ENCODE results near the gene TTBK1. TPM values are rescaled to one million over a fixed set of nuclear protein-coding genes. Genes with fewer than 3 reads are reported as not detected.

Gene TTBK1
- total RNA-seq, 2 experiments from 2014 or later, result not detected

DNA sequence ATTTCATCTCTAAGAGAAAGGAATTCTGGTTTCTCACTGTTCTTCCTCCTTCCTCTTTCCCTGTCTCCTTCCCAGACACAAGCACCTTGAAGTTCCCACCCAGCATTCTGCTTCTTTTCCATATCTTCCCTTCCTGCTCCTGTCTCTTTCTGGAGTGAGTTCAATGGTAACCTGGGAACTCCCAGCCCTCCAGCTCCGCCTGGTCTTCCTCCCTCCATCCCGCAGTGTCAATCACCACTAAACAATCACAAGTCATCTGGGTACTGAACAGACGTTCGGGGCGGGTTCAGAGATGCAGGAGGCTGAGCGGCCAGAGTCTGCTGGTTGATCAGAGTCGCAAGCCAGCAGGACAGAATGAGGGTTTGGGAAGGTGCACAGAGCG is 7.7 kb downstream of the TTBK1 start:
- POLR2A ChIA-PET, result no interaction called here
- ATAC-seq (ENCODE audit: low read depth), result no peak
- H3K4me3 Mint-ChIP-seq, result no peak overlapping the region
- no peaks in the 10 kb centered on the region for H3K36me3 Mint-ChIP-seq
- no peak overlapping the region for H3K27ac Mint-ChIP-seq
- no peak for DNase-seq
- peaks cover 28% of the 10 kb centered on the region for H3K27me3 Mint-ChIP-seq
- H3K4me1 Mint-ChIP-seq, result peaks cover 7% of the 10 kb centered on the region
- H3K9me3 Mint-ChIP-seq, result no peaks in the 10 kb centered on the region

GRCh38 chr6:43253401-43253800 is 10.1 kb downstream of the TTBK1 start:
- Mint-ChIP-seq H3K9me3 (no peaks in the 10 kb centered on the region), H3K27ac (no peak overlapping the region), H3K4me3 (no peak overlapping the region), H3K27me3 (peaks cover 25% of the 10 kb centered on the region), H3K4me1 (peaks cover 3% of the 10 kb centered on the region), H3K36me3 (no peaks in the 10 kb centered on the region)
- ATAC-seq (ENCODE audit: low read depth) (no peak), DNase-seq (no peak)
- POLR2A ChIA-PET, result no interaction called here

DNA sequence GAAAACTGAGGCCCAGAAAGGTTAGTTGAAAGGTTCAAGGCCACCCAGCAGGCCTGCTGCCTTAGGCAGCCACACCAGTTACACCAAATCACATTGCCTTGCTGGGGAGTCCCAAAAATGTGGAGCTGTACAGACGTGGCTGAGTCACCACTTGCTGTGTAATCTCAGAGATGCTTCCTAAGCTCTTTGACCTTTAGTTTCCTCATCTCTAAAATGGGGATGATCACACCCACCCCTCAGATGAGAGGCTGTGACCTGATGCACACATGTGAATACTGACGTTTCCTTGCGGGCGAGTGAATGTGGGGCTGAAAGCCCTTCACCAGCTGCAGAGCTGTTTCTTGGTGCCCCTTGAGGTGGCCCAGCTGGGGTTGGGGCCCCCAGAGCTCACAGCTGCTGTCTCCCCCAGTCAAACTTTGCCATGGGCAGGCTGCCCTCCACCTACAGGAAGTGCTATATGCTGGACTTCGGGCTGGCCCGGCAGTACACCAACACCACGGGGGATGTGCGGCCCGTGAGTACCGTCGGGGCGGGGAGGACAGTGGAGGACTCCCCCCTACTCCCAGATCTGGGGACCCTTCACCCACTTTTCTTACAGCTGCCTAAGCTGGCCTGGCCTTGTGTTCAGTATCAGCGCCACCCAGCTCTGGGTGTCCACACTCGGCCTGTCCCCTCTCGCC is 11.0 kb downstream of the TTBK1 start:
- DNase-seq (no peak), ATAC-seq (ENCODE audit: low read depth) (no peak)
- Mint-ChIP-seq H3K27ac (no peak overlapping the region), H3K9me3 (no peaks in the 10 kb centered on the region), H3K4me3 (no peak overlapping the region), H3K27me3 (peaks cover 22% of the 10 kb centered on the region), H3K36me3 (no peaks in the 10 kb centered on the region), H3K4me1 (peaks cover 3% of the 10 kb centered on the region)
- POLR2A ChIA-PET, result no interaction called here

- POLR2A ChIA-PET, result no interaction called here
- ATAC-seq (ENCODE audit: low read depth), result no peak
Measured at GRCh38 chr6:43254846-43255245, 11.6 kb downstream of the TTBK1 start.

GRCh38 chr6:43255408-43256054 is 12.2 kb downstream of the TTBK1 start:
- Mint-ChIP-seq H3K4me1 (peaks cover 3% of the 10 kb centered on the region), H3K27ac (no peak overlapping the region), H3K9me3 (no peaks in the 10 kb centered on the region), H3K27me3 (peaks cover 23% of the 10 kb centered on the region), H3K4me3 (no peak overlapping the region), H3K36me3 (no peaks in the 10 kb centered on the region)
- no peak for DNase-seq
- ATAC-seq (ENCODE audit: low read depth), result no peak
- POLR2A ChIA-PET, result no interaction called here

More at GRCh38 chr6:43254846-43255245, 11.6 kb downstream of the TTBK1 start:
- no peak for DNase-seq
- peaks cover 19% of the 10 kb centered on the region for H3K27me3 Mint-ChIP-seq
- no peaks in the 10 kb centered on the region for H3K36me3 Mint-ChIP-seq
- H3K9me3 Mint-ChIP-seq, result no peaks in the 10 kb centered on the region
- H3K27ac Mint-ChIP-seq, result peak overlapping the region; percentile 20
- H3K4me3 Mint-ChIP-seq, result no peak overlapping the region
- peaks cover 3% of the 10 kb centered on the region for H3K4me1 Mint-ChIP-seq

DNA sequence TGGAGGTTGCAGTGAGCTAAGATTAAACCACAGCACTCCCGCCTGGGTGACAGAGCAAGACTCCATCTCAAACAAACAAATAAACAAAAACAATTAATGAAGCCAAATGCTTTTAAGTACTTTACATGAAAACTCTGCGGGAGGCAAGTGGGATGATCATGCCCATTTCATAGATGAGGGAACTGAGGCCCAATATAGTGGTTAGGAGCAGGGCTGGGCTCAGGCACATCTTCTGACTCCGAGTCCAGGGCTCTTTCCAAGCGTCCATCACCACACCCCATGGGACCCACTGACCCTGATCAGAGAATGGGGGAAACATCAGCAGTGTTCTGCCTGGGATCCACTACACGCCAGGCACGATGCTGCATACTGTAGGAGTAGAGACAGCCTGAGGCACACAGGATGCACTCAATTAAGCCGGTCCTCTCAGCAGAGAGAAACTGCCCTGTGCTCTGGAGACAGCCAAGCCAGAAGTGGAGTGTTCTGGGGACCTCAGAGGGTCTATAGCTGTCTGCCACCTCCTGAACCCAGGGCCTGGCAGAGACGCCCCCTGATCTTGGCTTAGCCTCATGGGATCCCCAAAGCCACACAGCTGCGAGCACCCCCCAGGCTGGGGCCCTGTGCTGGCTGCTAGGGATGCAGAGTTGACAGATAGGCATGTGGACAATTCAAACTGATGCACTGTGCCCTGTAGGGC is 13.5 kb downstream of the TTBK1 start:
- no peaks in the 10 kb centered on the region for H3K4me1 Mint-ChIP-seq
- no peak overlapping the region for H3K4me3 Mint-ChIP-seq
- POLR2A ChIA-PET, result interaction anchor here (0.5 kb wide), 1 partner anchor 158 kb away, joined by 4 read pairs; no protein-coding TSS in a partner anchor
- no peak for ATAC-seq (ENCODE audit: low read depth)
- no peak overlapping the region for H3K27ac Mint-ChIP-seq
- no peaks in the 10 kb centered on the region for H3K9me3 Mint-ChIP-seq
- no peak for DNase-seq
- H3K27me3 Mint-ChIP-seq, result peaks cover 11% of the 10 kb centered on the region
- H3K36me3 Mint-ChIP-seq, result no peaks in the 10 kb centered on the region

- H3K27me3 Mint-ChIP-seq, result peaks cover 11% of the 10 kb centered on the region
- ATAC-seq (ENCODE audit: low read depth), result no peak
- no peak overlapping the region for H3K27ac Mint-ChIP-seq
- H3K4me1 Mint-ChIP-seq, result no peaks in the 10 kb centered on the region
- no peaks in the 10 kb centered on the region for H3K9me3 Mint-ChIP-seq
- DNase-seq, result no peak
- POLR2A ChIA-PET, result interaction anchor here (0.5 kb wide), 1 partner anchor 157 kb away, joined by 4 read pairs; no protein-coding TSS in a partner anchor
- no peaks in the 10 kb centered on the region for H3K36me3 Mint-ChIP-seq
- no peak overlapping the region for H3K4me3 Mint-ChIP-seq
Measured at GRCh38 chr6:43257367-43258145, 14.3 kb downstream of the TTBK1 start.

DNA sequence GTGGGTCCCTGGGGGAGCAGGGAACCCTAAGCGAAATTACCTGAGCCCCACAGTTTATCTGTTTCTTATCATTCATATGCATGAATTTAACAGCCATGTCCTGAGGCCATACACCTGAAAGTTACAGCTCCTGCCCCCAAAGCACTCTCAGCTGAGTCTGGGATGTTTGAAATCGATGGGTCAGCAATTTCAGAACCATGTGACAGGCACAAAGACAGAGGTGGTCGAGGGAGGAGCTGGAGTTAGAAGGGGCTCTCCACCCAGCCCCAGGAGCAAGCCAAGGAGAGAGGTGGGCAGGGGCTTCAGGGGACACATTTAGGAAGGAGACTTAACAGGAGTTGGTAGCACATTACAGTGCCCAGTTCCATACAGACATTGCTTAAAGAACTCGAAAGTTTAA is 14.9 kb downstream of the TTBK1 start:
- H3K27ac Mint-ChIP-seq, result no peak overlapping the region
- H3K9me3 Mint-ChIP-seq, result no peaks in the 10 kb centered on the region
- no peak for DNase-seq
- ATAC-seq (ENCODE audit: low read depth), result no peak
- no peaks in the 10 kb centered on the region for H3K4me1 Mint-ChIP-seq
- H3K4me3 Mint-ChIP-seq, result no peak overlapping the region
- H3K27me3 Mint-ChIP-seq, result peaks cover 6% of the 10 kb centered on the region
- POLR2A ChIA-PET, result interaction anchor here (1.1 kb wide), 1 partner anchor 21 kb away, joined by 3 read pairs; no protein-coding TSS in a partner anchor
- no peaks in the 10 kb centered on the region for H3K36me3 Mint-ChIP-seq

DNA sequence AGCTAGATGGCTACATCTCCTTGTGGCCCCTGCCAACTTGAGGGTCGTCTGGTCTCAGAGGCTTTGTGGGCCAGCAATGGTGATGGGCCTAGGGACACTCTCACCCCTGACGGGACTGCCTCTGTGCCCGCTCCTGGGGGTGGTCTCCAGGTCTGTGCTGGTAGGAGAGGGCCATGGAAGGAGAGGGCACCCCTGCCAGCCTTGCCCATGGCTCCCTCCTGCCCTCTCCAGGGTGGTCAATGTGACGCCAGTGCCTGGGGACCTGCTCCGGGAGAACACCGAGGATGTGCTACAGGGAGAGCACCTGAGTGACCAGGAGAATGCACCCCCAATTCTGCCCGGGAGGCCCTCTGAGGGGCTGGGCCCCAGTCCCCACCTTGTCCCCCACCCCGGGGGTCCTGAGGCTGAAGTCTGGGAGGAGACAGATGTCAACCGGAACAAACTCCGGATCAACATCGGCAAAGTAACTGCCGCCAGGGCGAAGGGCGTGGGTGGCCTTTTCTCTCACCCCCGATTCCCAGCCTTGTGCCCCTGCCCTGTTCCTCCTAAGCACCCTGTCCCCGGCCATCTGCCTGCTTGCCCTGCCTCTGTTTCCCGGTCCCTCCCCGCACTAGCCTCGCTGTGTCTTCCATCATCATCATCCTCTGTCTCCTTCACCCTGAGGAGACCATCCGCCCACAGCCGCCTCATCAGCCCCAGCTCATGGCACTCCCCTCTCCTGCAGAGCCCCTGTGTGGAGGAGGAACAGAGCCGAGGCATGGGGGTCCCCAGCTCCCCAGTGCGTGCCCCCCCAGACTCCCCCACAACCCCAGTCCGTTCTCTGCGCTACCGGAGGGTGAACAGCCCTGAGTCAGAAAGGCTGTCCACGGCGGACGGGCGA is 15.8 kb downstream of the TTBK1 start:
- Mint-ChIP-seq H3K27ac (no peak overlapping the region), H3K4me3 (no peak overlapping the region), H3K9me3 (no peaks in the 10 kb centered on the region), H3K27me3 (peaks cover 6% of the 10 kb centered on the region), H3K4me1 (no peaks in the 10 kb centered on the region), H3K36me3 (no peaks in the 10 kb centered on the region)
- DNase-seq, result no peak
- POLR2A ChIA-PET, result interaction anchor here (1.1 kb wide), 1 partner anchor 20 kb away, joined by 3 read pairs; no protein-coding TSS in a partner anchor
- ATAC-seq (ENCODE audit: low read depth), result no peak

- H3K4me1 Mint-ChIP-seq, result no peaks in the 10 kb centered on the region
- ATAC-seq (ENCODE audit: low read depth), result no peak
- POLR2A ChIA-PET, result no interaction called here
Measured at GRCh38 chr6:43260791-43261190, 17.5 kb downstream of the TTBK1 start.

GRCh38 chr6:43261198-43261597 is 17.9 kb downstream of the TTBK1 start:
- H3K9me3 Mint-ChIP-seq, result no peaks in the 10 kb centered on the region
- DNase-seq (no peak), ATAC-seq (ENCODE audit: low read depth) (no peak)
- POLR2A ChIA-PET, result no interaction called here
- H3K4me3 Mint-ChIP-seq, result no peak overlapping the region
- H3K27ac Mint-ChIP-seq, result no peak overlapping the region
- H3K36me3 Mint-ChIP-seq, result no peaks in the 10 kb centered on the region
- H3K4me1 Mint-ChIP-seq, result no peaks in the 10 kb centered on the region
- peaks cover 6% of the 10 kb centered on the region for H3K27me3 Mint-ChIP-seq

More at GRCh38 chr6:43260791-43261190, 17.5 kb downstream of the TTBK1 start:
- no peak overlapping the region for H3K27ac Mint-ChIP-seq
- H3K27me3 Mint-ChIP-seq, result peaks cover 6% of the 10 kb centered on the region
- H3K36me3 Mint-ChIP-seq, result no peaks in the 10 kb centered on the region
- DNase-seq, result no peak
- no peaks in the 10 kb centered on the region for H3K9me3 Mint-ChIP-seq
- H3K4me3 Mint-ChIP-seq, result no peak overlapping the region

GRCh38 chr6:43262000-43262779 is 18.9 kb downstream of the TTBK1 start:
- peaks cover 6% of the 10 kb centered on the region for H3K27me3 Mint-ChIP-seq
- ATAC-seq (ENCODE audit: low read depth) (no peak), DNase-seq (no peak)
- H3K36me3 Mint-ChIP-seq, result no peaks in the 10 kb centered on the region
- H3K27ac Mint-ChIP-seq, result no peak overlapping the region
- POLR2A ChIA-PET, result no interaction called here
- no peaks in the 10 kb centered on the region for H3K4me1 Mint-ChIP-seq
- no peak overlapping the region for H3K4me3 Mint-ChIP-seq
- no peaks in the 10 kb centered on the region for H3K9me3 Mint-ChIP-seq
